HG02852 (cell line): ENCODE measurements around the gene NUP62.

Experiments
- ATAC-seq: cut with Tn5 transposase; IDR thresholded peaks from one replicate; pipeline ENCODE4 v1.9.1; 2021; ENCODE audit warnings: mild to moderate bottlenecking, moderate library complexity; ENCODE audit not compliant: unreplicated experiment

NUP62 gene

GRCh38 chr19:49869484-49870308, 59.6 kb downstream of the NUP62 start:
- peak; percentile 66 for ATAC-seq

DNA sequence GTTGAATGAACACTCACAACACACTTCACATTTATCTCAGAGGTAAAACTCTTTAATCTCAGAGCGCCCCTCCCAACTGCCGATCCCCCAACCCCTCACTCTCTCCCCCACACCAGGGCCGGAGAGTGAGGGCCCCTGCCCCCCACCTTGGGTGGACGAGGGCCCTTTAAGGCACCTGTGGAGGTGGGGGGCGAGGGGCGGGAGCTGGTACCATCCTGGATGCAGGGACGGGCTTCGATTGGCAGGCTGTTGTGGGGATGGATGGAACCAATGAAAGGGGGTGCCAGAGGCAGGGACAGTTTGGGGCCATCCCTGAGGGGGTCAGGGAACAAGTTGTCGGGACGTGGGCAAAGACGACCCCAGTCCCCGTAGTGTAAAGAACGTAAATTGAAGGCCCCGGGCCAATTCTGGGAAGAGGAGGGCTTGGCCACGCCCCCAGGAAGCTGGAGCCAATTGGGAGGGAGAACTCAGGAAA, 60.3 kb downstream of the NUP62 start:
- peak; percentile 9 for ATAC-seq

- ATAC-seq = peak; percentile 33
Measured at GRCh38 chr19:49866933-49867782, 62.1 kb downstream of the NUP62 start, which contains the start of gene PNKP. TSS of gene PNKP (minus strand) at chr19:49867576. CDS start at chr19:49867204, 372 bp downstream.

- ATAC-seq = no peak
Measured at GRCh38 chr19:49864890-49865289, 64.4 kb downstream of the NUP62 start.

DNA sequence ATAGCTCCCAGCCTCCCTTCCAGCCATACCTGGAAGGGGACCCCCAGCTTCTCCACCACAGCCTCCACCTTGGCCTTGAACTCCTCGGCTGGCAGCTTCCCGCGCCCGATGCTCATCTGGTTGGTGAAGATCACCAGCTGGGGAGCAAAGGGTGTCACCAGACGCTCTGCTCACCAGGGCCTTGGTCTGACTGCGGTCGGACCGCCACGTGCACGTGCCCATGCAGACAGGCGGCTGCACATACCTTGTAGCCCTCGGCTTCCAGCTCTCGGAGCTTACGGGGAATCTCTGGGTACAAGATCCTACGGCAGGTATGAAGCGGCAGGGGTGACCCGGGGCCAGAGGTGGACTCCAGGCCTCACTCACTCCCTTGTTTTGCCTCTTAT, 65.4 kb downstream of the NUP62 start:
- ATAC-seq = no peak

- no peak for ATAC-seq
Measured at GRCh38 chr19:49863254-49863934, 65.9 kb downstream of the NUP62 start.

- no peak for ATAC-seq
Measured at GRCh38 chr19:49862391-49863253, 66.7 kb downstream of the NUP62 start.

DNA sequence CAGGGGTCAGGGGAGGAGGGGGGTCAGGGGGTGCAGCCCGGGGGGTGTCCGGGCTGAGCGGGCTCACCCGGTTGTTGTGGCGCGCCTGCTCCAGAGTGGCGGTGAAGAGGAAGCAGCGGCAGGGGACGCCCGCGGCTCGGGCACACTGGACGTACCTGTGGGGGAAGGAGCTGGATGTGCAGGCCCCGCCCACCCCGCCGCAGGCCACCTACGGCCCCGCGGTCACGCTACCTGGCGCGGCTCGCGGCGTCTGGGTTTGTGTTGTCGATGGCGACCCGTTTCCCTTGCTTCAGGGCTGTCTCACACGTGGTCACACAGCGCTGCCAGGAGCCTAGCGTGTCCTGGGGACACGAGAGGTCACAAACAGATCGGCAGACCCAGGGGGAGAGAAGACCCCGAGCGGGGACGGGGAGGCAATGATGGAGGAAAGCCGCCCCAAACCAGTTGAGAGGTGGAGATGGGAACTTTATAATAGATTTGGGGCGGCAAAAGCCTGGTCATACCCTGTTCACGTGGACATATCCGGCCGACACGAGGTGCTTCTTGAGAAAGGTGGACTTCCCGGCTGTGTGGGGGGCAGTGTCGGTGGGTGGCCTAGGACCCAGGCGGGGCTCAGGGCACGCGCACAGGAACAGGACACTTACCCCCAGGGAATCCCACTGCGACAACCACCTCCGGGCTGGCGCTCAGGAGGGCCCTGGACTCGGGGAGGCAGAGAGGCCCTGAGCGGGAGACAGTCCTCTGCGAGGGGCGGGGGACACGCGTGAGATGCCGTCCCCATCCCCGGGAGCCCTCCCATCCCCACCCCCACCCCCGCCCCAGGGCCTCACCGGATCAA, 67.5 kb downstream of the NUP62 start:
- ATAC-seq = no peak

- ATAC-seq = no peak
Measured at GRCh38 chr19:49861107-49861506, 68.2 kb downstream of the NUP62 start.

- no peak for ATAC-seq
Measured at GRCh38 chr19:49860336-49861102, 68.8 kb downstream of the NUP62 start.

DNA sequence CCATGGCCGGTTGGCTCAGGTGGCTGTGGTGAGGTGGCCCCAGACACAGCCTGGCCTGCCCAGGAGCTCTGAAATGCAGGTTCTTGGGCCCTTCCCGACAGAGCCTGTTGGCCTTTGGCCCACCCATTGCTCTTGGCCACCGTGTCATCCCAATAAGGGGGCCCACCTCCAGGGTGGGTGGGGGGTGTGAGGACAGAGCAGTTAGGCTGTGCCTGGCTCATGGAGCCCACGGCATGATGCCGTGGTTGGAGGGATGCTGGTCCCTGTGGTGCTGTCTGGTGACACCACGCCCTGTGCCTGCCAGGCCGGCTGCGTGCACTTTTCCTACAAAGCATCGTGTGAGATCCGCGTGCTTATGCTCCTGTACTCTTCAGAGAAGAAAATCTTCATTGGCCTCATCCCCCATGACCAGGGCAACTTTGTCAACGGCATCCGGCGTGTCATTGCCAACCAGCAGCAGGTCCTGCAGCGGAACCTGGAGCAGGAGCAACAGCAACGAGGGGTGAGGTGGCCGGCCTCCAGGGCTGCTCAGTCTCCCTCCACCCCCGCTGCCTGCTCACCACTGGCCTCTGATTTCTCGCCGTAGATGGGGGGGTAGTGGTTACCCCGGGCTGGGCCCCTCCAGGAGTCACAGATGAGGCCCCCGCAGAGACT, 69.5 kb downstream of the NUP62 start:
- no peak for ATAC-seq

DNA sequence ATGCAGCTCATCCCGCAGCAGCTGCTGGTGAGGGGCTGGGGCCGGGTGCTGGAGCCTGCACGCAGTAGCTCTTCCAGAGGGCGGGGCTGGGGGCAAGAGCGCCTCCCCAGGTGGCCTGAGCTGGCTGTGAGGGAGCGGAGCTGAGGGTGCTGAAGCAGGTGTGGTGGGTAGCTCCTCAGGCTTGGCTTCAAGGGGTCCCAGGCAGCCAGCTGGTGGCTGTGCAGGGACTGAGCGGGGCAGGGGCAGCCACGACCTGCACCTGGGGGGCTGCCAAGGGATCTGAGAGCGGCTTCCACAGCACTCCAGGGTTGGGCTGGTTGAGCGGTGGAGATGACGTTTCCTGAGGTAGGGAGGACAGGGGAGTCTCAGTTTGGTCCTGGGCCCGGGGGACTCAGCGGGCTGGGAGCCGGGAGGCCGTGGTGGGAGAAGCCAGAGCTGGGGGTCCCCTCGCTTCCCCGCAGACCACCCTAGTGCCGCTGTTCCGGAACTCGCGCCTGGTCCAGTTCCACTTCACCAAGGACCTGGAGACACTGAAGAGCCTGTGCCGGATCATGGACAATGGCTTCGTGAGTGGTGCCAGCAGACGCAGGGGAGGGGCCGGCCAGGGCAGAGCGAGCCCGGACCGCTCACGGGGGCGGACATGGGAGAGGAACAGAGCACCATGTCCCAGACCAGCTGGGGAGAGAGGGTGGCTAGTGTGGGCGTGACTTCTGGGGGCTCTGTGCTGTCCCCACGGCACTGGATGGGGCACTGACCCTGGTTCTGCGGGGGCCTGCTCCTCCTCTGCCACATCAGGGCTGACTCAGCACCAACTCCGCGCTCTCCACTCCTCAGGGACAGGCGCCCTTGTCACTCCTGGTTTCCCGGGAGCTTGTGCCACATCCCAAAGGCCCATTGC, 71.0 kb downstream of the NUP62 start:
- no peak for ATAC-seq

- ATAC-seq = no peak
Measured at GRCh38 chr19:49857838-49858087, 71.5 kb downstream of the NUP62 start.

DNA sequence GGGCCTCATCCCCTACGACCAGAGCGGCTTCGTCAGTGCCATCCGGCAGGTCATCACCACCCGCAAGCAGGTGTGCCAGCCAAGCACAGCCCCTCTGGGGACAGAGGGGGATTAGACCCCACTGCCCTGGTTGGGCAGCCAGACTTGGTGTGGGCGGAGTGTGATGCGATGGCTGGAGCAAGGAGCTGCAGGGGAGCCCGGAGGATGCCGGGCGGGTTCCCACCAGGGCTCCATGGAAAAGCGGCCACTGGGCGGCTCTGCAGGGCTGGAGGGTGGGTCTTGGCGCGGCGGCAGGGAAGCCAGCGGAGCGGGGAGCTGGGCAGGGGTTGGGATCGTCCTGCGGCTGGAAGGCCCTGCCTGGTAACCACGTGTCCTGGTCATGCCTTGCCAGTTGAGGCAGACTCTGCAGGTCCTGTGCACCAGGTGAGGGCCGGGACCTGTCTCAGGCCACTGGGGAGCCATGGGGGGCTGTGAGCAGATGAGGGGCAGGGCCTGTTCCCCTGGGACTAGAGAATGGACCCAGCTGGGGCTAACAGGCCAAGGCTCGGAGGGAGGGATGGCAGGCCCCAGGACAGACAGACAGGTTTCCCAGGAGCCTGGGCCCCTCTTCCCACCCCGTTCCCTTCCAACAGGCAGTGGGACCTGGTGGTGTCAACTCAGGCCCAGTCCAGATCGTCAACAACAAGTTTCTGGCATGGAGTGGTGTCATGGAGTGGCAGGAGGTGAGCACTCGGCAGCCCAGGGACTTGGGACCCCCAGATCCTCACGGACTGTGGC, 72.1 kb downstream of the NUP62 start:
- ATAC-seq = no peak
